VCaP (cell line): ENCODE measurements around the gene MST1.
A peak's percentile ranks its signal among the peaks of the same experiment; 100 is the strongest.

Source experiments
- H3K27ac ChIP-seq: fragments of 450-650 bp; 2 replicates; pipeline ENCODE4 v1.5.1; 2017
- CTCF ChIP-seq: fragments of 450-650 bp; conservative IDR thresholded peaks from 2 replicates; pipeline ENCODE4 v1.5.1; 2017; ENCODE audit warnings: mild to moderate bottlenecking, moderate library complexity

MST1 gene

GRCh38 chr3:49727154-49727923 lies 38.1 kb upstream of the MST1 start:
- no peak overlapping the region for H3K27ac ChIP-seq
- no peak for TF ChIP-seq CTCF

GRCh38 chr3:49725906-49726681 lies 36.8 kb upstream of the MST1 start:
- peak overlapping the region; percentile 93 for H3K27ac ChIP-seq
- TF ChIP-seq CTCF, result no peak

- no peak for TF ChIP-seq CTCF
- peak overlapping the region; percentile 93 for H3K27ac ChIP-seq
Measured at GRCh38 chr3:49724586-49724985, 35.3 kb upstream of the MST1 start.

DNA sequence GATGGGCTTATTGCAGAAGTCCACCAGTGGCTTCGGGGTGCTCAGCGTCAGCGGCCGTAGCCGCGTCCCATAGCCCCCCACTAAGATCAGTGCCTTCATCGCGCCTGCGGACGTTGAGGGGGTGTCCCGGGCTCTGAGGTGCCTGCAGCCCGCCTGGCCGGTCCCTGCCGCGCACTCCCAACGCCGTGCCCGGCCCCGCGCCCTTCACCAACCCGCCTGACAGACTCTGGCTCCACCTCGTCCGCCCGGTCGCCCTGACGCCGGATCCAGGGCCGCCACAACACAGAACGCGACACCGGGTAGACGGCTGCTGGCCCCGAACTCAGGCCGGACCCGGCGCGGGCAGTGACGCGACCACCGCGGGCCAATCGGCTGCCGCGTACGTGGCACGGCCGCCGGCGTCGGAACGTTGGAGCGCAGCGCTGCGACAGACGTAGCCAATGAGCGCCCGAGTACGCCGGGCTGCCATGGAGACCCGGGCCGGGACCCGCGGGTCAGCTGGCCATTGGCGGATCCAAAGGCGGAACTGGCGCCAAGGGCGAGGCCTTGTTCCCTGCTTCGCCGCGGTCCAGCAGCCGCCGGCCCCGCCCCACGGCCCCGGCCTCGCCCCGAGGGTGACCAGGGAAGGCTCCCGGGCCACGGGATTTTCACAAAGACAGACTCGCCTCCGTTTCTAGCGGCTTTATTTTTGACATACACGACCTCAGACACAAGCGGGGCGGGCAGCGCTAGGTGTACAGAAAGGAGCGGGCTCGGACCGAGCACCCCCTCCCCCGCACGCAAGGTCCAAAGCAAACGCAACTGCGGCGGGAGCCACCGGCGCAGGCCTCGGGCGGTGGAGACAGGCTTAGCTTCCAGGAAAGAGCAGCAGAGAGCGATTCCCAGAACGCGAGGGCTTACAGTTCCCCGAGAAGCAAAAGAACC lies 34.6 kb upstream of the MST1 start, which contains the start of gene GMPPB:
GMPPB (minus strand) TSS at position 324 of the 924 bp plus-strand sequence; CDS start at position 99, 225 bp downstream.
- peak within 1 kb of the TSS; percentile 93 for H3K27ac ChIP-seq
- no peak for TF ChIP-seq CTCF

DNA sequence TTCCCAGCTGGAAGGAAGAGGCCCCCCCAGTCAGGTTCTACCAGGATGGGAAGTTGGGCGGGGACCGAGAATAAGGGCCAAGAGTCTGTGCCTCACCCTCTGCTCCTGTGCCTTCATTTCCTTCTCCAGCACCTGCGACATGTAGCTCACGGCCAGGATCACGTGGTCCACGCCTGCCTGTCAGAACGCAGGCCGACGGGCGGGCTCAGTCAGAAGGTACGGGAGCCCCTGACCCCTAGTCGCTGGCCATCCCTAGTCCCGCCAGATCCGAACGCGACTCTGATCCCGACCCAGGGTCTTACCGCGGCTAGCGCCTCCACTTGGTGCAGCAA lies 34.0 kb upstream of the MST1 start:
- H3K27ac ChIP-seq, result peak overlapping the region; percentile 93
- no peak for TF ChIP-seq CTCF

- no peak for TF ChIP-seq CTCF
Measured at GRCh38 chr3:49722896-49723295, 33.6 kb upstream of the MST1 start.

More at GRCh38 chr3:49722896-49723295, 33.6 kb upstream of the MST1 start:
- peak overlapping the region; percentile 93 for H3K27ac ChIP-seq
